HG03469 (cell line): ENCODE data around the gene DSTYK.

Source experiments
- ATAC-seq: cut with Tn5 transposase; IDR thresholded peaks from one replicate; pipeline ENCODE4 v1.9.1; 2021; ENCODE audit warnings: mild to moderate bottlenecking, moderate library complexity, moderate number of reproducible peaks; ENCODE audit not compliant: unreplicated experiment

Gene DSTYK, protein sequence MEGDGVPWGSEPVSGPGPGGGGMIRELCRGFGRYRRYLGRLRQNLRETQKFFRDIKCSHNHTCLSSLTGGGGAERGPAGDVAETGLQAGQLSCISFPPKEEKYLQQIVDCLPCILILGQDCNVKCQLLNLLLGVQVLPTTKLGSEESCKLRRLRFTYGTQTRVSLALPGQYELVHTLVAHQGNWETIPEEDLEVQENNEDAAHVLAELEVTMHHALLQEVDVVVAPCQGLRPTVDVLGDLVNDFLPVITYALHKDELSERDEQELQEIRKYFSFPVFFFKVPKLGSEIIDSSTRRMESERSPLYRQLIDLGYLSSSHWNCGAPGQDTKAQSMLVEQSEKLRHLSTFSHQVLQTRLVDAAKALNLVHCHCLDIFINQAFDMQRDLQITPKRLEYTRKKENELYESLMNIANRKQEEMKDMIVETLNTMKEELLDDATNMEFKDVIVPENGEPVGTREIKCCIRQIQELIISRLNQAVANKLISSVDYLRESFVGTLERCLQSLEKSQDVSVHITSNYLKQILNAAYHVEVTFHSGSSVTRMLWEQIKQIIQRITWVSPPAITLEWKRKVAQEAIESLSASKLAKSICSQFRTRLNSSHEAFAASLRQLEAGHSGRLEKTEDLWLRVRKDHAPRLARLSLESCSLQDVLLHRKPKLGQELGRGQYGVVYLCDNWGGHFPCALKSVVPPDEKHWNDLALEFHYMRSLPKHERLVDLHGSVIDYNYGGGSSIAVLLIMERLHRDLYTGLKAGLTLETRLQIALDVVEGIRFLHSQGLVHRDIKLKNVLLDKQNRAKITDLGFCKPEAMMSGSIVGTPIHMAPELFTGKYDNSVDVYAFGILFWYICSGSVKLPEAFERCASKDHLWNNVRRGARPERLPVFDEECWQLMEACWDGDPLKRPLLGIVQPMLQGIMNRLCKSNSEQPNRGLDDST

GRCh38 chr1:205211169-205211838 lies at the start of gene DSTYK:
TSS of gene DSTYK (minus strand) at chr1:205211702. CDS start at chr1:205211535, 167 bp downstream.
- ATAC-seq = peak; percentile 61

GRCh38 chr1:205259998-205260397 lies 48.5 kb upstream of the DSTYK start:
- no peak for ATAC-seq

GRCh38 chr1:205259324-205259832 lies 47.9 kb upstream of the DSTYK start:
- ATAC-seq = no peak

GRCh38 chr1:205258719-205259118 lies 47.2 kb upstream of the DSTYK start:
- no peak for ATAC-seq

DNA sequence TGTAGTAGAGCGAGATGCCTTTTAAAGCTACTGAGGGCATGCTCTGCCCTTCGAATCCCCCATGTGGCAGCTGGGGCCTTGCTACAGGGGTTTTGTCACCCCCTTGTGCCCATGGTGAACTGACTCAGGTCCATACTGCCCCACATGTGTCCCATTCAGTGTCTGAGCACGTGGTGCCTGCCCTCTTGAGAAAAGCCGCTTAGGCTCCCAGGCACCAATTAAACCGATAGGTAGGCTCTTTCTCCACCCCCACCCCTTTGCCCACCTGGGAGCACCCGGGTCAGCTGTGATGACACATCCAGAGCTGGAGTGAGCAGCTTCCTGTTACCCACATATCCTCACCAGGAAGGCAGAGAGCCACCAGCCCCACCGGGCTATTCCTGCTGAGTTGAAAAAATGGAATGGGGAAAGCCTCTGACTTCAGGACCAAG lies 46.8 kb upstream of the DSTYK start:
- ATAC-seq = no peak

- ATAC-seq = no peak
Observed at GRCh38 chr1:205257735-205258134, 46.2 kb upstream of the DSTYK start.

DNA sequence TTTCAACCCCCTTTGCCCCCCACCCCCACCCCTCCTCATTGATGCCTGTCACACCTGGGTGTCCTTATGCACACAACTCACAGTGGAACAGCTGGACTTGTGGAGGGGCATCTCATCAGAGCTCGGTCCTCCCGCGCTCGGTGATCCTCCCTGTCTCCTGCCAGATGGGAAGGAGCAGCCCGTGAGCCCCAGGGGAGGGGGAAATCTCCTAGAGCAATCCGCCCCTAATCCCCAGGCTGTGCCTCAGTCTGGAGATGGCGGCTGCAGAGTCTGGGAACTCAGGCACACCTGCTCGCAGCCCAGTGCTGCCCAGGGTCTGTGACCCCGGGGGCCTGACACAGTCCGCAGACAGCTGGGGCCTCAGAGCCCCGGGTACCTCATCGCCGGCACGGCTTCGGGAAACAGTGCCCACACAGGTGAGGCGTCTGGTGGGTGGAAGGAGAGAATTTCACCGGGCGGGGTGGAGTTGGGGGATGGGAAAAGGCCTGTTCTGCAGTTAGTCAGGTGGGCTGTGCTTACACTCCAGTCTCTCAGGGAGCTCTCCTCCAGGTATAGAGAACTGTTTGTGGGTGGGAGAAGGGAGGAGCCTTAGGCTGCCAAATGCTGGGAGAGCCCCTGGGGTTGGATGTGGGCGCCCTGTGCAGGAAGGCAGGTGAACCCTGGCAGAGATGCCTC lies 45.6 kb upstream of the DSTYK start:
- ATAC-seq = no peak

- no peak for ATAC-seq
Observed at GRCh38 chr1:205255941-205256780, 44.7 kb upstream of the DSTYK start.

DNA sequence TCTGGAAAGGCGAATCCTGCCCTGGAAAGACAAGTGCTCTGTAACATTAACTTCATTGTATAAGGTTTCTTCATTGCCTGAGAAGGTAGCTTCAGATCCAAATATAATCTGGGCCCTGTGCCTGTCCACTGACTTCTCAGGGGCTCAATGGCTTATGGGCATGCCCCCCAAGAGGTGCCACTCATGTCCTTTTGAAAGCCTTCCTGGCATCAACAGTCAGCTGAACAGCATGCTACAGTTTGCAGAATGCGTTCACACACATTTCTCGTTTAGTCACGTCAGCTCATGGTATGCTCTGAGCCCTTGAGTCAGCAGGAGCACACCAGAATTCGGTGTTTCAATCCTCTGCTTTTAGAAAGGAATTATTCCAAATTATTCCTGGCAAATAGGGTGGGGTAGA lies 40.1 kb upstream of the DSTYK start:
- no peak for ATAC-seq

DNA sequence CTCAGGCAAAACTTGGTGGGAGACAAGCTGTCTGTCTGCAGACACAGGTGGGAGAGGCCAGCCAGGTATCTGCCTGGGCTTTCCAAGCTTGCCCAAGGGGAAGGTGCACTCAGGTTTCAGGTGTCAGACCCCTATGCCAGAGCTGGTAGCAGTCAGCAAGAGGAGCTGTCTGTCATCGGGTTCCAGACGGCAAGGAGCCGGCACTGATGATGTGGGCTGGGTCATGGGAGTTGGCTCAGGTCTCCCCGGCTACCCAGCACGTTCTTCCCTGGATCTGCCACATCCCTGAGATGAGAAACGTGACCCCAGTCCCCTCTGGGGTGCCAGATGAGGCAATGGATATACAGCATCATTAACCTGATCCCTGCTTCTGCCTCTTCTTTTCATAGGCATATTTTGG lies 39.2 kb upstream of the DSTYK start:
- no peak for ATAC-seq

GRCh38 chr1:205249651-205250050 lies 38.1 kb upstream of the DSTYK start:
- ATAC-seq = no peak

DNA sequence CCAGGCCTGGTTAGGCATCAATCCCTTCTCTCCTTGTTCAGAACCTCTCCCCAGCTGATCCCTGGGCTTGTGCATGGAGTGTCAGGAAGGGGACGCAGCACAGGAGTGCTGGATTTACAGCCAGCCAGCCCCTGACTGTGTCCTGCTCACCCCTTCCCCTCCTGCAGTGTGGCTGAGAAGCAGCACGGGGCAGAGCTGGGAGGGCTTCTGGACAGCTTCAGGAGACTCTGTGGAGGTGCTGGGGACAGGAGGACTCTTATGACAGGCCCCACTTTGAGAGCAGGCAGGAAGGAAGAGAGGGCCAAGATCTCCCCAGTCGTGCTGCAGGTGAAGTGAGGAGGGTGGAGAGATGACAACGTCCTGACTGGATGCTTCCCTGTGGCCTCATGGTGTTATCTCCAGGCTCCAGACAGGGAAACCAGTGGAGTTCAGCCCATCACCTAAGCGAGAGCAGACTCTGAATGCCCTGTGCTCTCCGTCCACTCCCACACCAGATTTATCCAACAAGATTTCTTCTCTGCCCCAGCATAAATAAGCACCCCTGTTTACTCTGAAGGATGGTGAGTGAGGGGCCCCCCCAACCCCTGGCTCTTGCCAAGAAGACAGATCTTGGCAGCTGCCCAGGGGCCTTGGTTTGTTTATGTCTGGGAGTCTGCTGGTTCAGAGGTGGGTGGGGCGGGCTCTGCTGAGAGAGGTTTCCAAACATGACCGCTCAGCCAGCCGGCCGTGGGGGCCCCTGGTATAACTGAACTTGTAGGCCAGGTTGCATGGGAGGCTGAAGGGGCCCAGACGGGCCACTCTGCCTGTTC lies 37.5 kb upstream of the DSTYK start:
- no peak for ATAC-seq

GRCh38 chr1:205247130-205247921 lies 35.8 kb upstream of the DSTYK start:
- ATAC-seq = no peak

- ATAC-seq = no peak
Observed at GRCh38 chr1:205246351-205247119, 35.0 kb upstream of the DSTYK start.

GRCh38 chr1:205245096-205245495 lies 33.6 kb upstream of the DSTYK start:
- ATAC-seq = no peak

DNA sequence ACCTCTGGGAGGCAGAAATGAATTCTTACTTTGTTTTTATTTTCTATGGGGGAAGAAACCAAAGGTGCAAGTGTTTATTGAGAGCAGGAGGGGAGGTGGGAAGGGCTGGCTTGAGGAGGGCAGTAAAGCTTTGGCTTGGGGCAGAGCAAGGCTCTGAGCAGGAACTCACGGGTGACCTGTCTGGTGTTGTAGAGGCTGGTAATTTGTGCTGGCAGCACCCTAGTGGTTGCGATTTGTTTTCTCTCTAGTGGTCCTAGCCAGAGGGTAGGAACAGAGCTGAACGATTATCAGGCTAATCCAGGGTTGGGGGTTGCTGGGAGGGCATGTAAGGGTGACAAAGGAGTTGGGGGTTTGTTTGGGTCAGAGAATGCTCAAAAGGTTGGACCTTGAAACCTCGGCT lies 32.9 kb upstream of the DSTYK start:
- ATAC-seq = no peak
